NCI-H2029 (cell line): ENCODE data around the gene TSHZ3.

ENCODE experiments used
- DNase-seq: peaks from one replicate; lab custom pipeline; 2025; lab: John Stamatoyannopoulos, UW

Gene TSHZ3

DNA sequence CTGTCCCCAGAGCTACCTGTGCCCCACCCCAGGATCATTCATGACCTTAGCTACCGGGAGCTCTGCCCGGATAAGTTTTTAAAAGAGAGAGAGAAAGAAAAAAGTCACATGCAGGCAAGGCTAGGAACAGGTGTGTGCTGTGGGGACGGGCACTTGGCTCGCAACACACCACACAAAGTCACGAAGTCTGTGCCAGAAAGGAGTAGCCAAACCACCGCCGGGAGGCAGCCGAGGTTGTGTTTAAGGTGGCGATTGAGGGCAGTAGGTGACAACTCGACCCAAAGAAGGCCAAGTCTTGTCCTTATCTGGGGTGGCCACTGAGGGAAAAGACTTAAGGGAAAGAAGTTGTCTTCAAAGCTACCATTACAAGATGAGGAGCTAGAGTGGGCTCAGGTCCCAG lies 4.6 kb upstream of the TSHZ3 start:
- no peak for DNase-seq

DNA sequence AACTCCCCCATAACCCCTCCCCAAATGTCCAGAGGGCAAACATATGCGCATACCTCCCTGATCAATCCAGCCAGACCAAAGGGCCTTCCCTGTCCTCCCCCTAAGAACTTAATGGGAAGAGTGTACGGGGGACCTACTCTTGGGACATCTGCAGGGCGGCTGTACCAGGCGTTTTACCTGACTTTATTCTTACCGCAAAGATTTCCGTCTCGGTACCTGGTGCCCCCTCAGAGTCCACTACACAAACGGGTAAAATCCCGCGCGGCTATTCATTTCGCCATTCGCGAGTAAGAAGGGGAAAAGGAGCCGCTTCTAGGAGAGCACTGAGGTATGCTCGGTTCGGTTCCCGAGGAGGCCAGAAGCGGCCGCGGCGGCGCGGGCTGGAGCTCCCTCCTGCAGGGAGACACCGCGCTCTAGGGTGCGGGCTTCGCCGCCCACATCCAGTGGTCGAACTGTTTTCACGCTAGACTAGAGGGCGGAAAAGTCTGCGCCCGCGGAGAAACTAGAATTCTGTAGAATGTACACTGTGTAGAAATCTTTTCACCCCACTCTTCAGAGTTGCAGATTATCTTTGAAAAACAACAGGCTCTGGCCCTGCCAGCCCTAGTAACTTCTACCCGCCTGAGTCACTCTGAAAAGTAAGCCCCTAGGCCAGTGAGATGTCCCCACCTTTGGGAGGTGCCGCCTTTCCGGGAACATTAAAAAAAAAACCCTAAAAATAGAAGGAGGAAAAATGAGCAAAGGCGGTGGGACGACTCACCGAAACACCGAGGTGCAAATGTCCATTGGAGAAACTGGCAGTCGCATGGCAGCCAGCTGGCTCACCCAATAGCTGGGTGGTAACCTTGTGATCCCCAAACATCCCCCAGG lies 3.8 kb upstream of the TSHZ3 start:
- no peak for DNase-seq

DNA sequence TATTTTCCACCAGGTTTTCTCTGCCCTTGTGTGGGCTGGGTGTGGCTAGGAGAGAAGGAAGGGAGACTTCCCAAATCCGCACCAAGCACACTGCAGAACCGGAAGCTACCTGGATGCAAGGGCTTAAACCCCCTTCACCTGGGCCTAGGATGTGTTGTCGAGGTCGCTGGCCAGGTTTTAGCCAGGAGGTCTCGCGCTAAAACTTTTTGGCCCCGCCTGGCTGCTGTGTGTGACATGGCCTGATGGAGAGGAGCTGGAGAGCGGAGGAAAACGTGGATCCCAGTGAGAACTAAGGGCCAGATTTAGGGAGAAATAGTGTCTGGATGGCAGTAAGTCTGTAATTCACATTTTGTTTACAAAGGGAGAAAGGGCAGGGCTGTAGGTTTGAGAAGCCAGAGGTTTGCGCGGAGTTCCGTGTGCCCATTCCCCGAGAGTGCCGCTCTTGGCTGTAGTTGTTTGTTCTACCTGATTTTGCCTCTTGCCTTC lies 3.1 kb upstream of the TSHZ3 start:
- no peak for DNase-seq

DNA sequence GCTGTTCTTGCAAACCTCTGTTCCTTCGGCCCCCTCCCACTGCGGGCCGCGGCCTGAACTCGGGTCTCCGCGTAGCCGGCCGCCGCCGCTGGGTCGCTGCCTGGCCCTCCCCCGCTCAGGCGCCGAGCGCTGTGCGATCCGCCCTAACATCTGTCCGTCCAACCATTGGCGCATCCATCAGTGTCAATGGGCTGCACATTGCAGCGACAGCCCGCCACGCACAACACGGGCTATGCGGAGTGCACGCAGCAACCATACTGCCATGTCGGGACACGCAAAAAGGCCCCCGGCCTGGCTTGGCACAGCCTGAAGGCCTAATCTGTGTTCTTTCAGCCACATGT lies 2.6 kb upstream of the TSHZ3 start:
- no peak for DNase-seq

DNA sequence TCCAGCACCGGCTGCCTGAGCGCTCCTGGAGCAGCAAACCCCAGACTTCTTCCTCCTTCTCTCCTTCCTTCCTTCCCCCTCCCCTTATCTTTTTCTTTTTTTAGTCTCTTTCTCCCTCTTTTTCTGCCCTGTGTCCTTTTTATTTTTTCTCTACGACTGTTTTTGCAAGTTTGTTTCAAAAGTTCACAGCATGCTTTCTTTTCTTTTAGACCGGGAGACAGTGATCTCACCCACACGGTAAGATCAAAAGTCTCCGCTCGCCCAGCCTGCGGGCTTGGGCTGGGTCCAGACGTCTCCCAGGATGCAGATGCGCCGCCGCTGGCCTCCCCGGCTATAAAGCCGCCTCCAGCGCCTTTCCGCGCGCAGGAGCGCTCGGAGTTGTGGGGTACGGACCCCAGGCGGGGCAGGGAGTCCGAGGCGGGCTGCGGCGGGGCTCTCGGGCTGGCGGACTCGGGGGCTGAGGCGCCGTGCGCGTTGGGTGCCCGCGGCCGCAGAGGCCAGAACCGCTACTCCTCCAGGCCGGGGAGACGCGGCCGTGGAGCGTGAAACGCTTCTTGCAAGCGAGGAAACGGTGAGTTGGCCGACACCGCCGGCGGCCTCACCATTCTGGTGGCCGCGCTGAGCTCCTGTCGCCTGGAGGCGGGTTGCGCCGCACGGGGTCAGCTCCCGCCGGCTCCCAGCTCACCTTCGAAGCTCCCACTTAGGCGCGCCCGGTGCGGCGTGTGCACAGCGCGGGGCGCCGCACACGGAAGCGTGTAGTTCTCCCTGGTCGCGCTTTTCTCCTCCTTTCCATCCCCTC lies 2.0 kb upstream of the TSHZ3 start:
- DNase-seq = no peak

DNA sequence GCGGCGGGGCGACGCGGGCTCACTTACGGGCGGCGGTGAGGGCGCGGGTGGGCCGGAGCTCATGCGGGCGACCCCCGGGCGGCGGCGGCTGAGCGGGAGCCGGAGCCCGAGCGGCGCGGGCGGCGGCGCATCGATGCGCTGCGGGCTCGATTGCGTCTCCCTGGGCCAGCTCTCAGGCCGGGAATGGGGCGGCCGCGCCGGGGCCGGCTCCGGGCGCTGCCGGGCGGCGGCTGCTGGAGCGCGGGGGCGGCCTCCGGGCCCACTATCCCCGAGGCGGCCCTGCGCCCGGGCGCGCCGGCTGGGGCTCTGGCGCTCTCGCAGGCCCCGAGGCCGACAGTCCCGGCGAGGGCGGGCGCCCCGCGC lies 1.4 kb upstream of the TSHZ3 start:
- DNase-seq = no peak

- DNase-seq = no peak
These were observed 927 bp upstream of the TSHZ3 start for GRCh38 chr19:31350033-31350692.

GRCh38 chr19:31348481-31349159 lies 616 bp downstream of the TSHZ3 start:
- no peak for DNase-seq

DNA sequence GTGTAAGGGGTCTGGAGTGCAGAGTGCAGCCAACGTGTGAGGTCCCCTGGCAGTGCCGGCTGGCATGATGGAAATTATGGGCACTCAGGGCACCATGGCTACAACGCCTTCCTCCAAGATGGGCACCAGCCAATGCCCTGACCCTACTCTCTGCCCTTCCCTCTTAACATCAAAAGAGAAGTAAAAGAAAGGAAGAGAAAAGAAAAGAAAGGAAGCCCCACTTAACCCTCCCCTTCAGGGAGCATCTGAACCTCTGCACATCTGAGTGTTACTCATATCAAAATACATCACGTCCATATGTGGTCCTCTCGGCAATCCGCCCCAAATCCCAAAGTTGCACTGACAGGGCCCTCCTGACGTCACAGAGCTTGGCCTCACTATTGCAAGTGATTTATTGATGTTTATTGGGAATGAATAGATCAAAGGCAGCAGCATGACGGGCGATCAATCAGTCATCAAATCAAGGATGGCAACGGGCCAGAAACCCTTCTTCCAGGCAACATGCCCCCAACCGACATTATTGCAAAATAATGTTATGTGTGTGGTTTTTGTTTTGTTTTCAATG lies 1.3 kb downstream of the TSHZ3 start:
- no peak for DNase-seq

DNA sequence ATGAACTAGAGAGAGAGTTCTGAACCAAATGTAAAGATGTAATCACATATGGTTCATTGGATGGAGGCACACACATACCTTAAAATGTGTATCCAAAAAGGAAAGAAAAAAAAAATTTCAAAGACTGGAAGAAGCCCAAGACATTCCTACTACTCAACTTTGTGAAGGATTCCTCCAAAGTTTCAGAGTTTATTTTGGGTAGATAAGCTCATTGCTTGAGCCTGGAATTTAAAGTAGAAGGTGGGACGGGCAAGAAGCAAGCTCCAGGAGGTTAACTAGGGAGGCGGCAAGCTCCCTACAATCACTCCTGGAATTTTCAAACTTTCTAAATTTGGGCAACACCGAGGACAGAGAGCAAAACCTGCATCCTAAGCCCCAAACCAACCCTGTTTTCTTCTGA lies 1.9 kb downstream of the TSHZ3 start:
- no peak for DNase-seq

DNA sequence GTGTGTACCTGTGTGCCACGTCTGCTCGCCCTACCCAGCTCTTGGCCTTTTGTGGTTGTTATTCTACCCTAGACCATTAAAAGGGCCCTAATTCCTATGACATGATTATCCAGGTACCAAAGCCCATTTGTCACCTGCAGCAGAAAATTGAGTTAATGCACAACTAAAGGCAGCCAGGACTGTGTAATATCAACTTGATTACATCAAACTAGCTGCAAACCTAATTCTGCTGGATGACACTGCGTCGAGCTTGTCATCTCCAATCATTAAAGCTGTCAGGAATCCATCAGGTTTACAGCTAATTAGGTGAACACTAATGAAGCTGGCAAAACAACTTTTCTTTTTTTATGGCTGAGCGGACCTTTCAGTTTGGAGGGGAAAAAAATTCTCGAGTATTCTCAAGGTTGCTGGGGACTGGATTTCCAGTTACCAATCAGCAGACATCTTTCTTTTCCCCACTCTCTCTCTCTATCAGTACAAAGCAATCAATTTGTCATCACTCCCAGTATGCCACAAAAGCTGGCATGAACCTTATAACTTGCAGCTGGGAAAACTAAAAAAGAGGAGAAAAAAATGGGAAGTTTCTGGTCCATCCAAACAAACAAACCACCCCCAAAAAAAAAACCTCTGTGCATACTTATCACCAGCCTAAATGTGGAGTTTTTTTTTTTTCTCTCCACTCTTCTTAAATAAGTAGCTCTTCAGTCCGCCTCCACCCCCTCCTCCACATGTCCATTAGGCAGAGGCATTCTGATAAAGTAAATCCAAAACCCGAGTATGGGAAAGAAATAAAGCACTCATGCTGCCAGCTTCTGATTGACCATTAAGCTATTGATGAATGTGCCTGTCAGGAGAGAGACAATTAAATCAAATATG lies 2.8 kb downstream of the TSHZ3 start:
- no peak for DNase-seq

GRCh38 chr19:31344403-31344802 lies 4.8 kb downstream of the TSHZ3 start:
- DNase-seq = no peak

DNA sequence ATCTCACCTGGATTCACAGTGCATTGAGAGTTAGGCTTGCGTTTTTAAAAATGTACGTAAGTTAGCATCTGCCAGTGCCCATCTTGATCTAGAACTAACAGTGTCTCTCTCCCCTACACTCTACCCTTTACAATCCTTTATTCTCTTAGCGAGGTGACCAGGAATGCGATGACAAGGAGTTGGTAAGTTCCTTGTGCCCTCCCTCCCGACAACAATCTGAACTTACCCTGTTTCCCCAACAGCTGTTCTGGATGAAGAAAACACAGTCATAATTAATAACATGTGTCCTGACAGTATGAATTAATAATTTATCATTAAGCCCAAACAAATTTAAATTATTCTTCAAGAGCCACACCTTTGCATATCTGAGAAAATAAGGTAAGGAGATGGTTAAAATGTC lies 6.3 kb downstream of the TSHZ3 start:
- DNase-seq = no peak

- no peak for DNase-seq
These were observed 8.9 kb downstream of the TSHZ3 start for GRCh38 chr19:31340042-31341025.

DNA sequence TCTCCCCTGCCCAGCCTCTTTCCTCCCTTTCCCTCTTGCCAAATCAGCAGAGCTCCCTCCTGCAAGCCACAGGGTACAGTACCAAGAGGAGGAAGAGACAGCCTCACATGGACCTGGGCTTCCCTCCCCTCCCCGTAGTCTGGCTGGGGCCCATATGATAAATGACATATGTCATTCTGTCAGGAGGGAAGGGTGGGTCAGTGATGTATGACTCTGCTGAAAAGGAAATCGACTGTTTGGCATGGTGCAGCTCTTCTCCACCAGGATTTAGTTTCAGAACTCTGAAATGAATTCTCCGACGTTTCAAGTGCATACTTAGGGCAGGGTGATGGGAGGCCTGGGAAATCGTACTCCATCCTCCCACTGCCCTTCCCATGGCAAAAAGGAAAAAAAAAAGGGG lies 9.8 kb downstream of the TSHZ3 start:
- no peak for DNase-seq

DNA sequence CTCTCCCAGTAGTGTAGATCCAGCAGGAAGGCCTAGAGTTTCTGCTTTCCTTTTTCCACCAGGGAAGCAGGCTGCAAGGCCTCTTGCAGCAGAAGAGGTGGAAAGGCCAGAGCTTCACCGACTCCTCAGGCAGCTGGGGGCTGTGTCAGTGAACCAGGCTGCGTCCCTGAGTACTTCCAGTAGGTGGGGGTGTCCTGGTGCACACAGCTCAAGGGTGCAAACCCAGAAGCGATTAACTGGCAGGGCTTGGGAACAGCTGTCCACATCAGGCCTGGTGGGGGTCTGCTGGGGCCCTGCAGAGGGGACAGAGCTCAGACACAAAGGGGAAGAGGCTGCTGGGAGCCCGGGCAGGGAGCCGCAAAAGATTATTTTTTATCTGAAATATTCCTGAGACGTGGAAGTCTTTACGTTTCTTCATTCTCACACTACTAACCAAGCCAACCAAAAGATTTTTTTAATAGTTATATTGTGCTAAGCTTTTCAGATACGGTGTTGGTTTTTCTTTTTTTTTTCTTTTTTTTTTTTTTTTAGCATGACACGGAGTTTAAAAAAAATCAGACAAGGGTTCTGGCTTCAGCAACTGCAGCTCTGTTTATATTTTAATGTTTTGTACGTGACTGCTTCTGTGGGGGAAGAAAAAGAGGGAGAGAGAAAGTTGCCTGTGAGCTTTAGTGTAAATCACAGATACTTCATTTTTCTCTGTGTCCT lies 11.0 kb downstream of the TSHZ3 start:
- no peak for DNase-seq

GRCh38 chr19:31337008-31337914 lies 12.0 kb downstream of the TSHZ3 start:
- DNase-seq = no peak

DNA sequence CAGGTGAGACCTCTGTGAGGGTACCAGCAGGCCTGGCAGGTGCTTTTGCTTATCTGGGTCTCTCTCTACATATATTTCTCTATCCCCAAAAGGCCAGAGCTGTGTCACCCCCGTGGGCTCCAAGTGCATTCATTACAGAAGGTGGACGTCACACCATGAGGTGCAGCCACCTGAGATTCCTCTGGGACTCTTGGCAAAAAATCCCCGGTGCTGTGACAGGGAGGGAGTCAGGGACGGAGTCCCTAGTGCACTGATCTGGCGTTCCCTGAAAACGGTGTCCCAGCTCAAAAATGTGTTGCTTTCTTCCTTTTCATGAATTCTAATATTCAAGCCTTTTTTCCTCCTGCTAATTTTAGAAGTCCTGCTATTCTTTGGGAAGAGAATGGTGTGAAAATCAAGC lies 13.5 kb downstream of the TSHZ3 start:
- no peak for DNase-seq
